Measurements from ENCODE around the gene RAB28.

GRCh38 chr4:13364172-13364571 lies 120.0 kb downstream of the RAB28 start:
- no peak for TF ChIP-seq CTCF (conservative IDR thresholded peaks at IDR 0.05)
- no peak for TF ChIP-seq ZFX (IDR thresholded peaks at IDR 0.05)

Data from C4-2B (cell line).